NCI-H2171 treated with DMSO at 0.1 percent for 48 hours (cell line): ENCODE measurements around the gene NCAN.
A peak's percentile ranks its signal among the peaks of the same experiment; 100 is the strongest.
"Not testable (repeated sequence)": the region's sequence is repeated elsewhere in the genome, so short reads cannot be mapped to it uniquely, and the experiment has no call there.

Source experiments
- DNase-seq: peaks from one replicate; lab custom pipeline; 2025; lab: John Stamatoyannopoulos, UW

NCAN gene

GRCh38 chr19:19211499-19212420 lies at the start of gene NCAN:
TSS of gene NCAN (plus strand) at chr19:19211958. CDS start at chr19:19216954, 4,996 bp downstream.
- no peak for DNase-seq

- no peak for DNase-seq
These were observed 49.3 kb upstream of the NCAN start for GRCh38 chr19:19162495-19162894.

GRCh38 chr19:19165396-19165795 lies 46.4 kb upstream of the NCAN start:
- no peak for DNase-seq

GRCh38 chr19:19167612-19168011 lies 44.1 kb upstream of the NCAN start:
- no peak for DNase-seq

GRCh38 chr19:19169236-19170052 lies 42.3 kb upstream of the NCAN start:
- DNase-seq: no peak

GRCh38 chr19:19170053-19170872 lies 41.5 kb upstream of the NCAN start, which contains the start of gene MEF2B:
TSS of gene MEF2B (minus strand) at chr19:19170263. CDS start at chr19:19150735, 19,528 bp downstream.
- DNase-seq: peak; percentile 84

- DNase-seq: no peak
These were observed 40.7 kb upstream of the NCAN start for GRCh38 chr19:19170873-19171672.

GRCh38 chr19:19171821-19172532 lies 39.8 kb upstream of the NCAN start:
- DNase-seq: peak; percentile 3

- DNase-seq: not testable (repeated sequence)
These were observed 38.5 kb upstream of the NCAN start for GRCh38 chr19:19173243-19173642.

GRCh38 chr19:19176950-19177349 lies 34.8 kb upstream of the NCAN start:
- no peak for DNase-seq

- no peak for DNase-seq
These were observed 32.0 kb upstream of the NCAN start for GRCh38 chr19:19179548-19180441.

GRCh38 chr19:19181488-19181998 lies 30.2 kb upstream of the NCAN start:
- DNase-seq: no peak

GRCh38 chr19:19185853-19186740 lies 25.7 kb upstream of the NCAN start:
- no peak for DNase-seq

GRCh38 chr19:19186742-19187141 lies 25.0 kb upstream of the NCAN start:
- no peak for DNase-seq

- no peak for DNase-seq
These were observed 20.0 kb upstream of the NCAN start for GRCh38 chr19:19191768-19192077.

GRCh38 chr19:19192078-19192882 lies 19.5 kb upstream of the NCAN start, which contains the start of the genes BORCS8 and RFXANK:
TSS of gene BORCS8 (minus strand) at chr19:19192152. CDS start at chr19:19192117, 35 bp downstream.
TSS of gene RFXANK (plus strand) at chr19:19192258. CDS start at chr19:19193947, 1,689 bp downstream.
- peak; percentile 99 for DNase-seq

GRCh38 chr19:19192910-19193423 lies 18.8 kb upstream of the NCAN start:
- DNase-seq: no peak
